SK-N-SH (cell line): ENCODE data around the gene TRPC4. TPM values are rescaled to one million over a fixed set of nuclear protein-coding genes. Genes with fewer than 3 reads are reported as not detected.

Experiments
- CTCF ChIA-PET: fragments of 300-600, 350-600 bp; formaldehyde crosslinking; extraction: SDS; loops from one replicate; lab custom pipeline; 2021; lab: Yijun Ruan, JAX
- POLR2A ChIA-PET: fragments of 350-600 bp; sonication (Branson Sonifier 250); formaldehyde crosslinking; extraction: SDS; loops from one replicate; lab custom pipeline; 2020; ENCODE audit warnings: antibody characterized with exemption, inconsistent platforms; lab: Yijun Ruan, JAX
- DNase-seq: peaks from one replicate; pipeline ENCODE4 v3.0.0; 2012
- H2AFZ ChIP-seq: fragments of 200-600 bp; sonication (generic); 2 replicates; pipeline ENCODE4 v1.8.1; 2016; ENCODE audit warnings: antibody characterized with exemption, mild to moderate bottlenecking, low read depth
- H3F3A ChIP-seq: fragments of 200-600 bp; sonication (generic); replicated peaks from 2 replicates; pipeline ENCODE3; 2016; ENCODE audit warnings: antibody characterized with exemption, mild to moderate bottlenecking; ENCODE audit not compliant: insufficient read depth
- H3K27ac ChIP-seq, 2 experiments: fragments of 200-500 bp in 1 of 2; fragments of 200-600 bp in 1 of 2; sonication (Bioruptor generic) in 1 of 2; sonication (generic), shearing (Covaris generic) in 1 of 2; 2 replicates each; pipeline versions ENCODE4 v1.5.1 to v1.6.1; 2014 to 2016; ENCODE audit warnings: low read depth in 2 of 2, inconsistent platforms in 1 of 2, low read length in 1 of 2, mild to moderate bottlenecking in 1 of 2, mixed read lengths in 1 of 2
- H3K27me3 ChIP-seq: fragments of 200-600 bp; sonication (generic), shearing (Covaris generic); 2 replicates; pipeline ENCODE4 v1.6.1; 2016; ENCODE audit warnings: mixed run types; ENCODE audit not compliant: insufficient read depth
- H3K36me3 ChIP-seq, 2 experiments: fragments of 200-500 bp in 1 of 2; fragments of 200-600 bp in 1 of 2; sonication (Bioruptor generic) in 1 of 2; sonication (generic) in 1 of 2; replicated peaks in 1 of 2; 2 replicates each; pipeline versions ENCODE3 to v1.5.1; 2014 to 2016; ENCODE audit warnings: low read length in 1 of 2, mild to moderate bottlenecking in 1 of 2; ENCODE audit not compliant: insufficient read depth in 2 of 2, control insufficient read depth in 1 of 2
- H3K4me1 ChIP-seq, 2 experiments: fragments of 200-500 bp in 1 of 2; fragments of 200-600 bp in 1 of 2; sonication (Bioruptor generic) in 1 of 2; sonication (generic), shearing (Covaris generic) in 1 of 2; 2 replicates each; pipeline versions ENCODE4 v1.5.1 to v1.6.1; 2014 to 2016; ENCODE audit warnings: low read depth in 1 of 2, low read length in 1 of 2, mixed run types in 1 of 2; ENCODE audit not compliant: insufficient read depth in 2 of 2, control insufficient read depth in 1 of 2
- H3K4me2 ChIP-seq: fragments of 200-600 bp; sonication (generic), shearing (Covaris generic); 2 replicates; pipeline ENCODE4 v1.6.1; 2017; ENCODE audit warnings: mixed run types
- H3K4me3 ChIP-seq, 2 experiments: fragments of 200-500 bp in 1 of 2; fragments of 200-600 bp in 1 of 2; sonication (Bioruptor generic) in 1 of 2; sonication (generic), shearing (Covaris generic) in 1 of 2; 2 replicates each; pipeline versions ENCODE4 v1.5.1 to v1.8.1; 2014 to 2016; ENCODE audit warnings: low read depth in 2 of 2, inconsistent platforms in 1 of 2, low read length in 1 of 2, mild to moderate bottlenecking in 1 of 2, mixed read lengths in 1 of 2, moderate library complexity in 1 of 2
- H3K79me2 ChIP-seq: fragments of 200-600 bp; sonication (generic); 2 replicates; pipeline ENCODE4 v1.8.1; 2017; ENCODE audit warnings: mild to moderate bottlenecking; ENCODE audit not compliant: insufficient read depth
- H3K9ac ChIP-seq: fragments of 200-600 bp; sonication (generic); 2 replicates; pipeline ENCODE4 v1.6.1; 2017; ENCODE audit warnings: mixed run types
- H3K9me2 ChIP-seq: fragments of 200-600 bp; sonication (generic); 2 replicates; pipeline ENCODE4 v1.6.1; 2017; ENCODE audit warnings: mixed run types
- H3K9me3 ChIP-seq: fragments of 200-600 bp; sonication (generic); 2 replicates; pipeline ENCODE4 v1.6.1; 2017; ENCODE audit warnings: mixed run types, mild to moderate bottlenecking, moderate library complexity
- H4K20me1 ChIP-seq: fragments of 200-600 bp; sonication (generic); 2 replicates; pipeline ENCODE4 v1.6.1; 2017; ENCODE audit warnings: mild to moderate bottlenecking, mixed run types; ENCODE audit not compliant: insufficient read depth
- FOSL2 ChIP-seq: IDR thresholded peaks from 2 replicates; pipeline ENCODE4 v1.4.0; 2012; ENCODE audit warnings: low read depth, mild to moderate bottlenecking, moderate library complexity, borderline replicate concordance
- GATA2 ChIP-seq: sonication (generic); formaldehyde crosslinking; IDR thresholded peaks from 2 replicates; pipeline ENCODE4 v1.5.0; 2020; ENCODE audit warnings: mild to moderate bottlenecking, missing genetic modification reagents
- MXI1 ChIP-seq: IDR thresholded peaks from 2 replicates; pipeline ENCODE4 v1.6.1; 2012; ENCODE audit warnings: mild to moderate bottlenecking, low read depth, low read length, improper control_type of control experiment
- RAD21 ChIP-seq: IDR thresholded peaks from 2 replicates; pipeline ENCODE4 v1.6.1; 2012; ENCODE audit warnings: mild to moderate bottlenecking, low read length
- RXRA ChIP-seq: IDR thresholded peaks from 2 replicates; pipeline ENCODE4 v1.4.0; 2012; ENCODE audit warnings: low read depth, mild to moderate bottlenecking, borderline replicate concordance
- SIN3A ChIP-seq: IDR thresholded peaks from 2 replicates; pipeline ENCODE4 v1.6.1; 2012; ENCODE audit warnings: low read depth, mild to moderate bottlenecking, low read length, moderate library complexity, borderline replicate concordance
- SMC3 ChIP-seq: IDR thresholded peaks from 2 replicates; pipeline ENCODE4 v1.6.1; 2012; ENCODE audit warnings: low read depth, low read length, improper control_type of control experiment
- WGBS: methylation state at CpG from one replicate; pipeline ENCODE4 v1.1.6; 2017; ENCODE audit warnings: low lambda C conversion rate; 5-methylcytosine and 5-hydroxymethylcytosine counted together
- polyA plus RNA-seq, 3 experiments: library from polyadenylated mRNA; depleted of rRNA; stranded (reverse); fragments of >200 nt; gene quantifications; 2 replicates each; pipeline ENCODE4 v1.2.3, GENCODE V29; 2012
- TF ChIP-seq, protein P1 (sequence below): fragments of 200-600 bp; sonication (generic); IDR thresholded peaks from 2 replicates; pipeline ENCODE4 v1.6.1; 2017; ENCODE audit warnings: antibody characterized with exemption, mild to moderate bottlenecking, moderate library complexity
- TF ChIP-seq, protein P2 (sequence below): fragments of 150-350 bp; IDR thresholded peaks from 2 replicates; pipeline ENCODE4 v1.6.1; 2016; ENCODE audit warnings: mild to moderate bottlenecking, low read depth, low read length
- TF ChIP-seq, protein P3 (sequence below): IDR thresholded peaks from 2 replicates; pipeline ENCODE4 v1.4.0; 2012; ENCODE audit warnings: low read depth, borderline replicate concordance
- TF ChIP-seq, protein P4 (sequence below): IDR thresholded peaks from 2 replicates; pipeline ENCODE4 v1.4.0; 2012; ENCODE audit warnings: low read depth, borderline replicate concordance

TRPC4 gene
- polyA plus RNA-seq, 1 of the 3 experiments (the other 2 are of a cell fraction) = not detected

DNA sequence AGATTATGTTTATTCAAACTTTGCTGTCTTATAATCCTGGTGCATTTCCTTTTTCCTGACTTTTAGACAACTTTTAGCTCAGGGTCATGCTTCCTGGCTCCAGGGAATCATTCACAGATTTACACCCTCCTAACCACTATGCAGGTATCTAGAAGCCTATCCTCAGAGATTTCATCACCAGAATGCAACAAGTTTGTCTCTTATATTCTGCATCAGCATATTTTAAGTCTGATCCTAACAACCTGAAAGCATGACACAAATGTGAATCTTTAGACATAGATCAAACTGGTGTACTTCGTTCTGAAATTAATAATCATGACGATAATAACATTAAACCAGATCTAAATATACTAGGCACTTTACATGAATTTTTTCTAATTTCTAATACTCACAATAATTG lies 100.0 kb downstream of the TRPC4 start:
- Histone ChIP-seq H3K4me1 (no peaks in the 10 kb centered on the region), H3K36me3 (no peaks in the 10 kb centered on the region), H3K79me2 (no peaks in the 10 kb centered on the region), H3K9me3 (no peaks in the 10 kb centered on the region), H2AFZ (no peak overlapping the region), H3K4me3 (no peak overlapping the region), H3K27me3 (no peaks in the 10 kb centered on the region), H3K9me2 (no peaks in the 10 kb centered on the region), H4K20me1 (no peaks in the 10 kb centered on the region), H3K4me2 (no peak overlapping the region), H3K27ac (no peak overlapping the region), H3F3A (no peaks in the 10 kb centered on the region), H3K9ac (no peak overlapping the region)
- ChIA-PET POLR2A (no interaction called here), CTCF (interaction anchor here (1.0 to 1.8 kb wide), 2 partner anchors 277 to 813 kb away, joined by 3 to 5 read pairs; no protein-coding TSS in a partner anchor)
- TF ChIP-seq, protein P1, sequence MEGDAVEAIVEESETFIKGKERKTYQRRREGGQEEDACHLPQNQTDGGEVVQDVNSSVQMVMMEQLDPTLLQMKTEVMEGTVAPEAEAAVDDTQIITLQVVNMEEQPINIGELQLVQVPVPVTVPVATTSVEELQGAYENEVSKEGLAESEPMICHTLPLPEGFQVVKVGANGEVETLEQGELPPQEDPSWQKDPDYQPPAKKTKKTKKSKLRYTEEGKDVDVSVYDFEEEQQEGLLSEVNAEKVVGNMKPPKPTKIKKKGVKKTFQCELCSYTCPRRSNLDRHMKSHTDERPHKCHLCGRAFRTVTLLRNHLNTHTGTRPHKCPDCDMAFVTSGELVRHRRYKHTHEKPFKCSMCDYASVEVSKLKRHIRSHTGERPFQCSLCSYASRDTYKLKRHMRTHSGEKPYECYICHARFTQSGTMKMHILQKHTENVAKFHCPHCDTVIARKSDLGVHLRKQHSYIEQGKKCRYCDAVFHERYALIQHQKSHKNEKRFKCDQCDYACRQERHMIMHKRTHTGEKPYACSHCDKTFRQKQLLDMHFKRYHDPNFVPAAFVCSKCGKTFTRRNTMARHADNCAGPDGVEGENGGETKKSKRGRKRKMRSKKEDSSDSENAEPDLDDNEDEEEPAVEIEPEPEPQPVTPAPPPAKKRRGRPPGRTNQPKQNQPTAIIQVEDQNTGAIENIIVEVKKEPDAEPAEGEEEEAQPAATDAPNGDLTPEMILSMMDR = no peak
- TF ChIP-seq RXRA = no peak
- TF ChIP-seq GATA2 (CRISPR knock-in tag) = no peak
- TF ChIP-seq, protein P2, sequence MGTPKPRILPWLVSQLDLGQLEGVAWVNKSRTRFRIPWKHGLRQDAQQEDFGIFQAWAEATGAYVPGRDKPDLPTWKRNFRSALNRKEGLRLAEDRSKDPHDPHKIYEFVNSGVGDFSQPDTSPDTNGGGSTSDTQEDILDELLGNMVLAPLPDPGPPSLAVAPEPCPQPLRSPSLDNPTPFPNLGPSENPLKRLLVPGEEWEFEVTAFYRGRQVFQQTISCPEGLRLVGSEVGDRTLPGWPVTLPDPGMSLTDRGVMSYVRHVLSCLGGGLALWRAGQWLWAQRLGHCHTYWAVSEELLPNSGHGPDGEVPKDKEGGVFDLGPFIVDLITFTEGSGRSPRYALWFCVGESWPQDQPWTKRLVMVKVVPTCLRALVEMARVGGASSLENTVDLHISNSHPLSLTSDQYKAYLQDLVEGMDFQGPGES = no peak
- TF ChIP-seq, protein P3, sequence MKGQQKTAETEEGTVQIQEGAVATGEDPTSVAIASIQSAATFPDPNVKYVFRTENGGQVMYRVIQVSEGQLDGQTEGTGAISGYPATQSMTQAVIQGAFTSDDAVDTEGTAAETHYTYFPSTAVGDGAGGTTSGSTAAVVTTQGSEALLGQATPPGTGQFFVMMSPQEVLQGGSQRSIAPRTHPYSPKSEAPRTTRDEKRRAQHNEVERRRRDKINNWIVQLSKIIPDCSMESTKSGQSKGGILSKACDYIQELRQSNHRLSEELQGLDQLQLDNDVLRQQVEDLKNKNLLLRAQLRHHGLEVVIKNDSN = no peak
- no peak for TF ChIP-seq MXI1
- no peak for TF ChIP-seq SMC3
- TF ChIP-seq SIN3A = no peak
- no peak for DNase-seq
- 9% methylated on average over 2 of the region's 2 CpGs for WGBS

DNA sequence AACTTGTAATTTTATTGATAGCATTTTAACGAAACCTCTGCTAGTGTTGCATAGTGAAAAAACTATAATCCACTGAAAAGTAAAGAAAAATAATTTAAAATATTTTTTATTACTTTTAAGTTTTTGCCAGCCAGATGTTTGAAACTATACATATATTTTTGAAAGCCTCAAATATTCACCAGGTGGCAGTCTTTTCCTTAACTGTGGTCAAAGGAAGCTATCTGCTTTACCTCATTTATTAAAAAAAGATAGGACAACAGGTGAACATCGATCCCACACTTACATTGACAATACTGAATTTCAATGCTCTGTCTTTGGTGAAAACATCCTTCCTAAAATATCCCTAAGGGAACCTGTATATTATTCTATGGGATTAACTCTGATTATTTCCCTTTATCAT lies 100.5 kb downstream of the TRPC4 start:
- TF ChIP-seq FOSL2 = no peak
- peak; percentile 39; the same call in 1 of the 2 replicates for TF ChIP-seq RAD21
- TF ChIP-seq, protein P4, sequence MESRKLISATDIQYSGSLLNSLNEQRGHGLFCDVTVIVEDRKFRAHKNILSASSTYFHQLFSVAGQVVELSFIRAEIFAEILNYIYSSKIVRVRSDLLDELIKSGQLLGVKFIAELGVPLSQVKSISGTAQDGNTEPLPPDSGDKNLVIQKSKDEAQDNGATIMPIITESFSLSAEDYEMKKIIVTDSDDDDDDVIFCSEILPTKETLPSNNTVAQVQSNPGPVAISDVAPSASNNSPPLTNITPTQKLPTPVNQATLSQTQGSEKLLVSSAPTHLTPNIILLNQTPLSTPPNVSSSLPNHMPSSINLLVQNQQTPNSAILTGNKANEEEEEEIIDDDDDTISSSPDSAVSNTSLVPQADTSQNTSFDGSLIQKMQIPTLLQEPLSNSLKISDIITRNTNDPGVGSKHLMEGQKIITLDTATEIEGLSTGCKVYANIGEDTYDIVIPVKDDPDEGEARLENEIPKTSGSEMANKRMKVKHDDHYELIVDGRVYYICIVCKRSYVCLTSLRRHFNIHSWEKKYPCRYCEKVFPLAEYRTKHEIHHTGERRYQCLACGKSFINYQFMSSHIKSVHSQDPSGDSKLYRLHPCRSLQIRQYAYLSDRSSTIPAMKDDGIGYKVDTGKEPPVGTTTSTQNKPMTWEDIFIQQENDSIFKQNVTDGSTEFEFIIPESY = no peak
- TF ChIP-seq, protein P1 = peak; percentile 23
- DNase-seq = no peak
- H3K9me2 ChIP-seq = no peaks in the 10 kb centered on the region
- no peak overlapping the region for H3K4me2 ChIP-seq
- H4K20me1 ChIP-seq = no peaks in the 10 kb centered on the region
- H3K36me3 ChIP-seq = no peaks in the 10 kb centered on the region
- H3K9me3 ChIP-seq = no peaks in the 10 kb centered on the region
- no peaks in the 10 kb centered on the region for H3K27me3 ChIP-seq
- H3K79me2 ChIP-seq = no peaks in the 10 kb centered on the region
- H2AFZ ChIP-seq = no peak overlapping the region
- POLR2A ChIA-PET = no interaction called here
- H3K27ac ChIP-seq = no peak overlapping the region
- CTCF ChIA-PET = interaction anchor here (1.0 to 1.8 kb wide), 2 partner anchors 277 to 813 kb away, joined by 3 to 5 read pairs; no protein-coding TSS in a partner anchor
- H3K4me3 ChIP-seq = no peak overlapping the region
- no peaks in the 10 kb centered on the region for H3F3A ChIP-seq
- H3K9ac ChIP-seq = no peak overlapping the region
- no peaks in the 10 kb centered on the region for H3K4me1 ChIP-seq
- WGBS = 6% methylated on average over 2 of the region's 2 CpGs
